ENCODE measurements around the gene TMEM140.
"Not testable (repeated sequence)": the region's sequence is repeated elsewhere in the genome, so short reads cannot be mapped to it uniquely, and the experiment has no call there.

Gene TMEM140

DNA sequence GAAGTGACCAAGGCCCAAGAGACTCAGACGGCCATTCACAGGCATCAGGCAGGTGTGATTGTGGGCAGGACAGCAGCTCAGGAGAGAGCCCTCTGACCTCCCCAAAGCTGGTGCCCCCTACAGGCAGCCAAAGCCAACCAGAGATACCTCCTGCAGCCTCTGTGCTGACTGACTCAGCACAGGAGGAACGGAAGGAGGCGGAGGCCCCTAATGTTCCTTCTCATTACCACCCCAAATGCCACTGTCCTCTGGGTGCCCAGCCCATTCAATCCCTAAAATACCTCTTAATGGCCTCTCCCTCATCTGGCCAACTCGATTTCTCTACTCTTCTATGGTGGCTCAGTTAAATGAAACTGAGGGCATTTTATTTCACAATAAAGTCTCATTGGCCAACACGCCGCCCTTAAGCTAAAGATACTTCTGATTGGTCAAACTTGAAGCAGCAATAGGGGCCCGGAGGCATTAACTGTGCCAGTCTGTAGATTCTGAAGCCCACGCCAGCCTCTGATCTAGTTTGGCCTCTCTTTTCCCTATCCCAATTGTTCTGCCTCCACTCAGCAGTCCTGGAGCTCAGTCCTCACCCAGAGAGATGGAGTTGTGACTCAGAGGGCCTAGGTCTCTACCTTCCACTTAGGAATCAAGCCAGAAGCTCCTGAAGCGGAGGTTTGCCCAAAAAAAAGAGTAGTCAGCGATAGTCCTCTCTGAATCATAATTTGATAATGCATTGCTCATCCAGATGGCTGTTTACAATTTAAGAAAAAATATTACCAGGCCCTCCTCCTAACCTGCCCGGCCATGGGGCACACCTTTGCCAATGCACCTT lies 21.5 kb downstream of the TMEM140 start:
- in situ Hi-C loops (cut with MboI; ENCODE audit: low pct_unique_long_range_greater_than_20kb, low sequenced_read_pairs): loop anchor here (25.0 kb wide), 1 partner anchor 182 kb away; the partner anchor contains the start of gene AGBL3

DNA sequence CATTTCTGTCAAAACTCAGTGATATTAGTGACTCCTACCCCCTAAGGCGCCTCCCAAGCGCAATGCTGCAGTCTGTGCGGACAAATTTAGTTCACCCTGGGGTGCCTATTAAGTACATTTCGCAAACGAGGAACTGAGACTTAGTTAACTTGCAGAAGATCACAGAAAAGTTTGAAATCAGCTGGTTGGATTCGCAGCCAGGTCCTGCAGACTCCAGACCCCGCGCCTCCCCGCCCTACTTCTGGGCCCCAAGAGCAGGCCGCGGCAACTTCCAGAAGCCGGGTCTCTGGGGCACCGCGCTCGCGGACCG lies 22.0 kb downstream of the TMEM140 start:
- in situ Hi-C loops (cut with MboI; ENCODE audit: low pct_unique_long_range_greater_than_20kb, low sequenced_read_pairs): loop anchor here (25.0 kb wide), 1 partner anchor 183 kb away; the partner anchor contains the start of gene AGBL3
- no peak for DNase-seq

More for the DNA sequence above, 21.5 kb downstream of the TMEM140 start:
- peak; percentile 68 for DNase-seq

DNA sequence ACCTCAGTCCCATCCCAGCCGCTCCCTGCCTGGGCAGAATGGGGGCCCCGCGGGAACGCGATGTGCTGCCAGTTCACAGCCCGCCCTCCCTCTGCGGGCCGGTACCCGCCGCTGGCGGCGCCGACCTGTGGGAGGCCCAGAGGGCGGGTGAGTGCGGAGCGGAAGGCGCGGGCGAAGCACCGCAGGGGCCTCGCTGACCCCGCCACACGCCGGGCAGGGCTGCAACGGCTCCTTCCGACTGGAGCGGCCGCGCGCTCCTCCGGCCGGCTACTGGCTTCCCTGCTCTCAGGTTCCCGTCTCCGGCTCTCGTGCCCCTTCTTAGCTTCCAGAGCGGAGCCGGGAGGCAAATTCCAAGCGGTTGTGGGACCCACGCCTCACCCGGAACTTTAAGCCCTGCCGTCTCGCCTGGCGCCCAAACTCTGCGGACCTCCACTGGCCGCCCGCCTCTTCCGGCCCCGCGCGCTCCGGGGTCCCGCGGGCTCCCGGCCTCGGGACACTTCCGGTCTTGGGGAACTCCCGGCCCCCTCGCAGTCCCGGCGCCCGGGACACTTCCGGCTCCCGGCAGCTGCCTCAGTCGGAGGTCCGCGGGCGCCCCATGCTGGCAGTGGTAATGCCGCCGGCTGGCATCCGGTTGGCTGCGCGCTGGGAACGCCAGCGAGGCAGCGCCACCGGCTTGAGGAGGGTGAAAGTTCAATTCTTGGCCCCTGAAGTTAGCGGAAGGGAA lies 22.6 kb downstream of the TMEM140 start, which contains the start of gene CYREN:
Gene CYREN, minus strand, starts transcription at position 434 of the 724 bp plus-strand sequence. CDS start 1,785 bp downstream, outside the sequence.
- peak; percentile 95 for DNase-seq
- in situ Hi-C loops (cut with MboI; ENCODE audit: low pct_unique_long_range_greater_than_20kb, low sequenced_read_pairs): loop anchor here (25.0 kb wide), 1 partner anchor 183 kb away; the partner anchor contains the start of gene AGBL3

DNA sequence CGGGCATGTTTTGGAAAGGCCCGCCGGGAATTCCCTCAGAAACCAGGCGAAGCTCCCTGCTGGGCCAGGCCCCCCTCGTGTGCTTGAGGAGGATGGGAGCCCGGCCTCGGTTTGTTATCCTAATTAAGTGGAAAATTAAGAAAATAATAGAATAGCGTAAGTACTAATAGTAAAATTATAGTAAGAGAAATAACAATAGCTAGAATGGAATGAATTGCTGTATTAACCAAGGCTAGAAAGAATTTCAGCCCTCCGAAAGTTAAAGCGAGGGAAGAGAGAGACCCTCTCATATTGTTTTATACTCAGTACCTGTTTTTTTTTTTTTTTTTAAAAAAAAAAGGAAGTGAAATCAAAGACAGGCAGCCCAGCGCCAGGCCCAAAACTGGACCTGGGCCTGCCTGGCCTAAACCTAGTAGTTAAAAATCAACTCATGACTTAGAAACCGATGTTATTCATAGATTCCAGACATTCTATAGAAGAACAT lies 23.2 kb downstream of the TMEM140 start:
- in situ Hi-C loops (cut with MboI; ENCODE audit: low pct_unique_long_range_greater_than_20kb, low sequenced_read_pairs): loop anchor here (25.0 kb wide), 1 partner anchor 184 kb away; the partner anchor contains the start of gene AGBL3
- DNase-seq: not testable (repeated sequence)

DNA sequence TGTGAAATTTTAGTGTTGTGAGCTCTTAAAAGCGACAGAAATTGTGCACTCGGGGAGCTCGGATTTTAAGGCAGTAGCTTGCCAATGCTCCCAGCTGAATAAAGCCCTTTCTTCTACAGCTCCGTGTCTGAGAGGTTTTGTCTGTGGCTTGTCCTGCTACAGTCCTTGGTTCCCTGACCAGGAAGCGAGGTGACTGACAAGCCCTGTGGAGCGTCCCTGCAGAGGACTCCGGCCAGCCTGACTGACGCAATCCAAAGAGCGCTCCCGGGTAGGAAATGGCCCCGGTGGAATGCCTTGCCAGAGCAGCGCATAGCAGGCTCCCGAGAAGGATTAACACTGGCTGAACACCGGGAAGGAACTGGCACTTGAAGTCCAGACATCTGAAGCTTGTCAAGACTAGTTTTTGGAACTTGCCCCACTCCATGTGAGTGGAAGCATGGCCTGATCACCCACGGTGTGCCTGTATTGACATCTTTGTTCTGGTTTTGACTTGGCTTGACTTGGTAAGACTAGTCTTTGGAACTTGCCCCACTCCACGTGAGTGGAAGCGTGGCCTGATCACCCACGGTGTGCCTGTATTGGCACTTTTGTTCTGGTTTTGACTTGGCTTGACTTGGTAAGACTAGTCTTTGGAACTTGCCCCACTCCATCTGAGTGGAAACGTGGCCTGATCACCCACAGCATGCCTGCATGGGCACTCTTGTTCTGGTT lies 23.9 kb downstream of the TMEM140 start:
- not testable (repeated sequence) for DNase-seq
- in situ Hi-C loops (cut with MboI; ENCODE audit: low pct_unique_long_range_greater_than_20kb, low sequenced_read_pairs): loop anchor here (25.0 kb wide), 1 partner anchor 184 kb away; the partner anchor contains the start of gene AGBL3

DNA sequence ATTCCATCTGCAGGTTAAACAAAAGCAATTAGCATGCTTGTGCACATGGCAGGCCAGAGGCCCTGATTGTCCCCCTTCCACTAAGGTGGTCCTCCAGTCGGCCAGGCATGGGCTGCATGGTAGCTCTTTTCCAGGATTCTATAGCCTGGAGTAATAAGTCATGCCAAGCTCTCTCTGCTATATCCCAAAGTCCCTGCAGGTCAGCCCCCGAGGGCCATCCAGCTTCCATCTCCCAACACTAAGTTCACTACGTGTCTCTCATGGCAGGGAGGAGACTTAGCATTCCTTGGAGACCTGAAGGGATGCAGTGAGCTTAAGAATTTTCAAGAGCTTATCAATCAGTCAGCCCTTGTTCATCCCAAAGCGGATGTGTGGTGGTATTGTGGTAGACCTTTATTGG lies 26.0 kb downstream of the TMEM140 start:
- in situ Hi-C loops (cut with MboI; ENCODE audit: low pct_unique_long_range_greater_than_20kb, low sequenced_read_pairs): loop anchor here (25.0 kb wide), 1 partner anchor 187 kb away; the partner anchor contains the start of gene AGBL3
- not testable (repeated sequence) for DNase-seq

DNA sequence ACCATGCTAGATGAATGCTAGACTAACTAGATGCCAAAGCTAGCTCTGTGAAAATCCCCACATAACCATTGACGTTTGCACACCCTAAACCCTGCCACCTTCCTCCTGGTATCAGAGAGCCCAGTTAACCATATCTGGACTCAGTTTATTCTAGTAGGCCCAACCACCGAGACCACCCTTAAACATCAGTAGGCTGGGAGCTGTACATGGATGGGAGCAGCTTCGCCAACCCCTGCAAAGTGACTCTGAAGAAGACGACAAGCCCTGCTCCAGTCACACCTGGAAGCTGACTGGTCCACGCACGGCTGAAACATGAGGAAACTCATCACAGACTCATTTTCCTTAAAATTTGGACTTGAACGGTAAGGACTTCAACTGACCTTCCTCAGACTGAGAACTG lies 27.1 kb downstream of the TMEM140 start:
- no peak for DNase-seq
- in situ Hi-C loops (cut with MboI; ENCODE audit: low pct_unique_long_range_greater_than_20kb, low sequenced_read_pairs): loop anchor here (25.0 kb wide), 1 partner anchor 188 kb away; the partner anchor contains the start of gene AGBL3

DNA sequence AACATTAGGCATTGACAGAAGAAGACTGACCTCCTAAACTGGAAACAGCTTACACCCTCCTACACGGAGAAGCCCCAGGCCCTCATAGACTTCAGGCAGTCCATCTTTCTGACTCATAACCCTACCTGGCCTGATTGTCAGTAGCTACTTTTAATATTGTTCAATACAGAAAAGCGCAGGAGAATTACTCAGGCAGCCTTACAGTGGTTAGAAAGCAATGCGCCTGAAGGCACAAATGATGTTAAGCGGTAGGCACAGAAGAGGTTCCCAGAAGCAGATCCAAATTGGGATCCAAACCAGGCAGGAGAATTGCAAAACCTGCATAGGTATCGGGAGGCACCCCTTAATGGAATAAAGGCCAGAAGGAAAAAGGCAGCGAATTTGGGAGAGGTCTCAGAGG lies 28.1 kb downstream of the TMEM140 start:
- DNase-seq: no peak
- in situ Hi-C loops (cut with MboI; ENCODE audit: low pct_unique_long_range_greater_than_20kb, low sequenced_read_pairs): no loop called here

DNA sequence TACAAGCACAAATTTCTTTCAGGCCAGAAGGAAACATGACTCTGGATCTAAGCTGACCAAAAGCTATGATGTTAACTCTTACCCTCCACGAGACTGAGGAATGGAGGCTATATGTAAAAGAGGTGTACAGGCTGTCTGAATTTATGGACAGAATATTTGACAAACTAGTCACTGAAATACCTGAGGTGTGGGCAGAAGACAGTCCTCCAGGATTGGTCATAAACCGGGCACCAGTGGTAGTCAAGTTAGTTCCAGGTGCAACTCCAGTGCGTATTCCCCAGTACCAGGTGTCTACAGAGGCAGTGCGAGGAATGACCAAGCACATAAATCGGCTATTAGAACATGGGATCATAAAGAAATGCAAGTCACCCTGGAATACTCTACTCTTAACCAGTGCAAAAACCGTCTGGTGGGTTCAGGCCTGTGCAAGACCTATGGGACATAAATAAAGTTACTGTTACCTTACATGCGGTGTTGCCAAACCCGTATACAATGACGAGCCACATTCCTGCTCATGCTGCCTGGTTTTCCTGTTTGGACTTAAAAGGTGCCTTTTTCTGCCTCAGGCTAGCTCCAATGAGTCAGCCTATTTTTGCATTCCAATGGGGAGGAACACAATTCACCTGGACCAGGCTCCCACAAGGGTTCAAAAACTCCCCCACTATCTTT lies 29.3 kb downstream of the TMEM140 start:
- no peak for DNase-seq

DNA sequence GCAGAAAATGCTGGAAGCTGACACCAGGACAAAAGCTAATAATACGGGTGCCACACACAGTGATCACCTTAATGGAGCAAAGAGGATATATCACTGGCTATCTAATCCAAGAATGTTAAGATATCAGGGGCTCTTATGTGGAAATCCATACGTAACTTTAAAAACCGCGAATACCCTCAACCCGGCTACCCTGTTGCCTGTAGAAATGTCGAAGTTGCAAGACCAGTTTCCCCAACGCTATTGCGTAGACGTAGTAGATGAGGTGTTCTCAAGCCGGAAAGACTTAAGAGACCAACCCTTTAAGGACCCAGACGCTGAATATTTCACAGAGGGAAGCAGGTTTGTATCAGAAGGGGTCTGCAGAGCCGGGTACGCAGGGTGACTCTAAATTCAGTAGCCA lies 30.5 kb downstream of the TMEM140 start:
- no peak for DNase-seq
- in situ Hi-C loops (cut with MboI; ENCODE audit: low pct_unique_long_range_greater_than_20kb, low sequenced_read_pairs): no loop called here

More for the DNA sequence above, 29.3 kb downstream of the TMEM140 start:
- in situ Hi-C loops (cut with MboI; ENCODE audit: low pct_unique_long_range_greater_than_20kb, low sequenced_read_pairs): no loop called here

DNA sequence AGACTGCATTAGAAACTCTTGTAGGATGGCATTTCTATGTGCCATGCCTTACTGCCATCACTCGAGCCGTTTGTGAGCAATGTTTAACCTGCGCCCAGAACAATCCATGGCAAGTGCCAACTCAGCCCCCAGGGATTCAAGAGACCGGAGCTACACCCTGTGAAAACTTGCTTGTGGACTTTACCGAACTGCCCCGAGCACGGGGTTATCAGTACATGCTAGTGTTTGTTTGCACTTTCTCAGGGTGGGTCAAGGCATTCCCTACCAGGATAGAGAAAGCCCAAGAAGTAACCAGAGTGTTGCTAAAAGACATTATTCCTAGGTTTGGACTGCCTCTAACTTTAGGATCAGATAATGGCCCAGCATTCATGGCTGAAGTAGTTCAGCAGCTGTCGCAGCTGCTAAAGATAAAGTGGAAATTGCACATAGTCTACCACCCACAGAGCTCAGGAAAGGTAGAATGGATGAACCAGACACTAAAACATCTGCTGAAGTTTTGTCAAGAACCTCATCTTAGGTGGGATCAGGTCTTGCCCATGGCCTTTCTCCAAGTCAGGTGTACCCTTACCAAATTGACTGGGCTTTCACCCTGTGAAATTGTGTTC lies 31.6 kb downstream of the TMEM140 start:
- in situ Hi-C loops (cut with MboI; ENCODE audit: low pct_unique_long_range_greater_than_20kb, low sequenced_read_pairs): no loop called here
- no peak for DNase-seq

DNA sequence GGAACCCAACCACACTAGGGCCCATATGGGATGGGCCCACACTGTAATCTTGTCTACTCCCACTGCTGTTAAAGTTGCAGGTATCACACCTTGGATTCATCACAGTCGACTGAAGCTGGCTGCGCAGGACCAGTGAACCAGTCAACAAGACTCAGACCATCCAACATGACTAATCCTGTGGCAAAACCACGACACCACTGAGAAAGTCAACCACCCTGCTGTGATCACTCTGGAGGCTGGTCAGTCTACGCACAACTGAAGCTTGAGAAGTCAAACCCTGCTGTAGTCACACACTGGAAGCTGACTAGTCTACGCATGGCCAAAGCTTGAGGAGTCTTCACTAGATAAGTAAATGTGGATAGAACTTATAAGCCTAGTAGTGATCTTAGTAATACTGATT lies 32.2 kb downstream of the TMEM140 start:
- DNase-seq: no peak
- in situ Hi-C loops (cut with MboI; ENCODE audit: low pct_unique_long_range_greater_than_20kb, low sequenced_read_pairs): no loop called here

DNA sequence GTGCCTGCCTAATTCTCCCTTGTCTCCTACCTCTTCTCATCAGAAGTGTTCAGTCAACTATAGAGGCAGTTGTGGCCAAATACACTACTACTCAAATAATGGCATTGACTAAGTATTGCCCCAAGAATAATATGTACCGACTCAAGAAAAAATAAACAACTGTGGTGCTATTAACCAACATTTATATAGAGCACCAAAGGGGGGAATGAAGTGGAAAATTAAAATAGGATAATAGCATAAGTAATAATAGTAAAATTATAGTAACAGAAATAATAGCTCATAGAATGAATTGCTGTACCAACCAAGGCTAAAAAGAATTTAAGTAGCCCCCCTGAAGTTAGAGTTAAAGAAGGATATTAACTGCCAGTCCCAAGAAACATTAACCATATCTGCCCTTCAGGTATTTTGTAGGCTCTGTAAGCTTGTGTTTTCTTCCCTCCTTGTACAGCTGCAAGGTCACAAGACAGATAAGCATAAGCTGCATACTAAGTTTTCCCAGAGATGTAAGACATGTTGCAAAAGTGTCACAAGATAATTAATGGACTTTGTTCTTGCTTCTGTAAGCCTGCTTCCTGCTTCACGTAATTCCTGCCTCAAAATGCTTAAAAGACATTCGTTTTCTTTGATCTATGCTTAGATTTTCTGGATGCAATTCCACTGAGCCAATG lies 33.5 kb downstream of the TMEM140 start:
- no peak for DNase-seq

DNA sequence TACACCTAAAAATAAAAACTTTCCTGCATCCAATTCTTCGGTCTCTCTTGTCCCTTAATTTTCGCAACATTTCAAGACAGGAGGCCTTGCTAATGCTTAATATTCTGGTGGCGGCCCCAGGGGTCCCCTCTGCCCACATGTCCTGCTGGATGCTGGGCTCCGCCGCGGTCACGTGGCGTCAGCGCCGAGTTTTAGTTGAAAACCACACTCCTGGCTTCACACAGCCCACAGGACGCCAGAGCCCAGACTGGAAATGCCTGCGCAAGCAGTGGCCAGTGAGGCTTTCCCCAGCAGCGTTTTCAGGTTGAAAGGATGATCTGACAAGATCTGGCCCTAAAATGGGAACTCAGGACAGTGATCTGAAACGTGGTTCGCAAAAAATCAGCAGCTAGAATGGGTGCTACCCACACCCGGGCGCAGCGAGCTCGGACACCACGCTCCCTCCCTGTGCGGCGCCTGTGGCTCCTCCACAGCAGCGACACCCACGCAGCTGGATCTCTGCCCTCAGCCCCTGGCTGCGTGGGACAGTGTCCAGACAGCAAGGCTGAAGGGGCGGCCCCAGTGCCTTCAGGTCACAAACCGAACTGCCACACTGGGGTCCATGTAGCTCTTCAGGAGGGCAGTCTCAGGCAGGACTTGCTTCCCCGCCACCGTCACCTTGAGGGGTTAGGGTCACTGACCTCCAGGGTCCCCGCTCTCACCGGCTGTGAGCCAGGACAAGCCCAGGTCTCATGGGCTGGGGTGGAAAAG lies 34.2 kb downstream of the TMEM140 start:
- DNase-seq: no peak
- in situ Hi-C loops (cut with MboI; ENCODE audit: low pct_unique_long_range_greater_than_20kb, low sequenced_read_pairs): no loop called here

More for the DNA sequence above, 33.5 kb downstream of the TMEM140 start:
- in situ Hi-C loops (cut with MboI; ENCODE audit: low pct_unique_long_range_greater_than_20kb, low sequenced_read_pairs): no loop called here

DNA sequence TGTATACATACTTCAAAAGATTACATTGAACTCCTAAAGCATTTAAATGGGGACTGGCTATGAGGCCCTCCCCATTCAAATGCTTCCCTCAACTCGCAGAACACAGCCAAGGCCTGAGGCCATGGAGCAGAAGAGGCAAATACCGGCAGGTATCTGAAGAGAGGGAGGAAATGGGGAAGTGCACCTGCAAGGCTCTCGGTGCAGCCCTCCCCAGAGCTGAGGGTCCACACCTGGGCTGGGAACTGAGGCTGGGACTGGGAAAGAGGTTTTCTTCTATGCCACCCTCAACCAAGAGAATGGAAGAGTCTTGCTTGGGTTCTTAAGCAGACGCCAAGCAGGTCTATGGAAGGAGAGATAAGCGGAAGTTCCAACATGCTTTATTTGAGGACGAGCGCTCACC lies 35.6 kb downstream of the TMEM140 start:
- in situ Hi-C loops (cut with MboI; ENCODE audit: low pct_unique_long_range_greater_than_20kb, low sequenced_read_pairs): no loop called here
- no peak for DNase-seq

DNA sequence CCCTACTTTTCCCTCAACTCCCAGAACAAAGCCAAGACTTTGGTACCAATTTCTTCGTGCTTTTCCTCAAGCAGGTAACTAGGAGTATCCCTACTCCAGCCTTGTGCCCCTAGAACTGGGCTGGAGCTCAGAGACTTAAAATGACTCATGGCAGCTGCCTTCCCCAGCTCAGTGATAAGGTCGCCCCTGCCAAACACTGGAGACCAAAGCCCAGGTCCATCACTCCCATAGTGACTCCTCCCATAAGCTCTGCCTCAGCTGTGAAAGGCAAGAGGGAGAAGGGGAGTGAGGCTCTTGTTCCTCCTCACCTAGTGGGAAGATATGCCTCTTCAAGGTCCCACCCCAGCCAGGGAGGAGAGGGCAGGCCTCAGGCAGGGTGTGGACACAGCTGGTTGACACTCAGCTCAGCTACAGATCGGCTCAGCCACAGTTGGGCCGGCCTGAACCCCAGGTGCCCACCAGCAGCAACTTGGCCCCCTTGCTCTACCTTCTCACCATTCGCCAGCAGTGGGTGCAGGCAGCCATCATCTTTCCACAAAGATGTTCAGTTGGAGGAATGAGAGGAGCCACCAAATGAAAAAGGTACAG lies 36.5 kb downstream of the TMEM140 start:
- in situ Hi-C loops (cut with MboI; ENCODE audit: low pct_unique_long_range_greater_than_20kb, low sequenced_read_pairs): no loop called here
- DNase-seq: no peak
